ENCODE results near the gene MVD.

MVD gene

DNA sequence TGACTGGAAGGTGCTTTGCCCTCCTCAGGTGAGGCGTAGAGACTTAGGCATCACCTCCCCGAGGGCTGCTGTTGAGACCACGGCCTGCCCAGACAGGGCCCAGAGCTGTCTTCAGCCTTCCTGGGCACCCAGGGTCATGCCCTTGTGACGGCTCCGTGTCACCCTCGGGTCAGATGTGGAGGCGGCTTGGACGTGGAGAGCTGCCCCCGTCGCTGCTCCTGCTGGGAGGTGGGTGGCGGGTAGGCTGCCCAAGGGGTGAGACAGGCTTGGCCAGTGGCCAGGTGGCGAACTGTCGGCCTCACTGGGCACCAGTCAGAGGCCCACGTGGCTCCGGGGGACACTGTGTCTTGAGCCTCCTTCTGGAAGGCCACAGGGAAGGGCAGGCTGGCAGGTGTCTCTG lies 32.3 kb upstream of the MVD start:
- Histone ChIP-seq H3K27me3 (ENCODE audit: low read depth, low read length) (peaks cover 7% of the 10 kb centered on the region), H3K27ac (ENCODE audit: low read length) (no peak overlapping the region), H3K36me3 (ENCODE audit: control insufficient read depth in 1 of 2, insufficient read depth in 2 of 2, low read length in 2 of 2) (peaks cover 0 to 48% of the 10 kb centered on the region in 2 donors), H3K4me3 (ENCODE audit: low read depth in 1 of 2, low read length in 2 of 2) (no peak overlapping the region), H3K9me3 (ENCODE audit: control insufficient read depth in 1 of 2, low read length in 2 of 2) (no peaks in the 10 kb centered on the region), H3K4me1 (ENCODE audit: control insufficient read depth in 1 of 2, insufficient read depth in 2 of 2, low read length in 2 of 2) (peaks cover 2 to 10% of the 10 kb centered on the region in 2 donors)

DNA sequence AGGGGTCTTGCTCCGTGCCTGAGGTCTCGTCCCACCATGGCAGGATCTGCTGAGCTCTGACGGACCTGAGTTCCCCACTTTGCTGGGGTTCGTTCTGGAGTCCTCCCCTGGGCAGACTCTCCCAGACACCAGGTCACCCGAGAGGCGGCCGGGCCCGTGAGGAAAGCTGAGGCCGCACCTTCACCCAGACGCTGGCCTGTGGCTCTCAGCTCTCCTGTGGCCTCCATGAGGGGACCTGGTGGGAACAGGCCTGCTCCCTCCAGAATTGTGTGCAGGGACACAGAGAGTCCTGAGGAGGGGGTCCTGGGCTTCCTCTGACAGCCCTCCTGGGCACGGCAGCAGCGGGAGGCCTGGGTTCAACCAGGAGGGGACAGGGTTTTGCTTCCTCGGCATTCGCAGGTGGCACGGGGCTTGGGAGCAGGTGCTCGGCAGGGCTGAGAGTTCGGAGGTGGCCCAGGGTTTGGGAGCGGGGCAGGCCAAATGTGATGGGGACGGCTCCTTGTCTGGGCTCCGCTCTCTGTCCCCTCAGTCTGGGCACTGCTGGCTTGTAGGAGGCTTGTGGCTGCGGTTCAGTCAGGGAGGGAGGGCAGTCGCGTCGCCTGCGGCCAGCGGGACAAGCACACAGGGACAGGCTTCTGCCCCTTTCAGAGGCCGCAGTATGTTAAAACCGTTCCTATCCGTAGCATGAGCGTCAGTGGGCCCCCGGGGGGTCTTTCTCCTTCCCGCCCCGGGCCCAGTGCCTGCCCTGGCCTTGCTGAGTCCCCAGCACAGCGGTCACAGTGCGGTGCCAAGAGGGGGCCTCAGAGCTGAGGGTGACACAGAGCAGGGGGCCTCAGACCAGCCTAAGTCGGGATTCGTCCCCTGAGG lies 31.6 kb upstream of the MVD start:
- H3K4me1 ChIP-seq (ENCODE audit: control insufficient read depth in 1 of 2, insufficient read depth in 2 of 2, low read length in 2 of 2) = peaks cover 2 to 4% of the 10 kb centered on the region in 2 donors
- peaks cover 7% of the 10 kb centered on the region for H3K27me3 ChIP-seq (ENCODE audit: low read depth, low read length)
- H3K36me3 ChIP-seq (ENCODE audit: control insufficient read depth in 1 of 2, insufficient read depth in 2 of 2, low read length in 2 of 2) = peaks cover 0 to 40% of the 10 kb centered on the region in 2 donors
- H3K27ac ChIP-seq (ENCODE audit: low read length) = no peak overlapping the region
- no peak overlapping the region for H3K4me3 ChIP-seq (ENCODE audit: low read depth in 1 of 2, low read length in 2 of 2)
- no peaks in the 10 kb centered on the region for H3K9me3 ChIP-seq (ENCODE audit: control insufficient read depth in 1 of 2, low read length in 2 of 2)

DNA sequence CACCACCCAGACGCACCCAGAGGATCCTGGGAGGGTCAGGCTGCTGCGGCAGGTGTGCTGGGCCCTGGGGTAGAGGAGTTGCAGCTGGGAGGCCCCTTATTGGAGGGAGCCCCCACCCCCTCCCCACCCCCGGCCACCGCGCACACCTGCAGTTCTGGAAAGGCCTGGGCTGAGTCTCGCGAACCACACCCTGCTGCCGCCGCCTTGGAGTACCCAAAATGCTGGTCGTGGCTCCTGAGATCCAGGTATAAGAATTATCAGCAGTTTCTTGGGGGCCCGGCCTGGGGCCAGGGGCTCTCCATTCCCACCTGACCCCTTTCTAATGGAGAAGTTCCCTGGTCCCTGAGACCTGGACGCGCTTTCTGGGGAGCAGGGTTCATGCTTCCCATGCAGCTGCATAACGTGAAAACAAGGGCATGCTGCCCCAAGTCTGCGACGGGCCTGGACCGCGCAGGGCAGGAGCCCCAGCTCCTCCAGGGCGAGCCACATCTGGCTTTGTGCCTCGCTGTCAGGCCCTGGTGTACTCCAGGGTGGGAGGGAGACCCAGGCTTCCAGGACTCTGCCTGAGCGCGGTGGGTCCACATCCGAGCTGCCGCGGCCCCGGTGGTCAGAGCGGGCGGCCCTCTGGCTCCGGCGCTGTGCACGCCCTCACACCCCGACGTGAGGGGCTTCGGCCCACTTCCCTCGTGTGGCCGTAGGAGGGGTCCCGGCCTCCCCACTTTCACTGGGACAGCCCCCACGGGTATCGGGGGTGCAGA lies 30.7 kb upstream of the MVD start:
- peaks cover 15% of the 10 kb centered on the region for H3K27me3 ChIP-seq (ENCODE audit: low read depth, low read length)
- peaks cover 0 to 32% of the 10 kb centered on the region in 2 donors for H3K36me3 ChIP-seq (ENCODE audit: control insufficient read depth in 1 of 2, insufficient read depth in 2 of 2, low read length in 2 of 2)
- peaks cover 2 to 4% of the 10 kb centered on the region in 2 donors for H3K4me1 ChIP-seq (ENCODE audit: control insufficient read depth in 1 of 2, insufficient read depth in 2 of 2, low read length in 2 of 2)
- no peaks in the 10 kb centered on the region for H3K9me3 ChIP-seq (ENCODE audit: control insufficient read depth in 1 of 2, low read length in 2 of 2)
- H3K27ac ChIP-seq (ENCODE audit: low read length) = no peak overlapping the region
- no peak overlapping the region for H3K4me3 ChIP-seq (ENCODE audit: low read depth in 1 of 2, low read length in 2 of 2)

DNA sequence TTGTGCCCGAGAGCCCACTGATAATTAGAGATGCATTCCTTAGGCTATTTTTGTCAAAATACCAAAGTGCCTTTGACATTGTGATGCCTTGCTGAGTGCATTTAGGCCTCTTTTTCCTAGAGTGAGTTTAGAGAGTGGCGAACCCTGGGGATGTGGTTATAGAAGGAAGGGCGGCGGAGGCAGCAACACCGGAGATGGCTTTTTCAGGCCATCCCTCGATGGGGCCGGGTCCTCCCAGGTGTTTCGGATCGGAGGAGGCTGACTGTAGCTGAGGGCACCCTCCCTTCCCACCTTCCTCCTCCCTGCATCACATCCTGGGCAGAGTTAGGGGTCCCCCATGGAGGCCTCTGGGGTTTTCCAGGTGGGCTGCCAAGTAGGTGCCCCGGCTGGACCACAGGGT lies 30.0 kb upstream of the MVD start:
- Histone ChIP-seq H3K4me3 (ENCODE audit: low read depth in 1 of 2, low read length in 2 of 2) (no peak overlapping the region), H3K4me1 (ENCODE audit: control insufficient read depth in 1 of 2, insufficient read depth in 2 of 2, low read length in 2 of 2) (peaks cover 2 to 4% of the 10 kb centered on the region in 2 donors), H3K9me3 (ENCODE audit: control insufficient read depth in 1 of 2, low read length in 2 of 2) (no peaks in the 10 kb centered on the region), H3K36me3 (ENCODE audit: control insufficient read depth in 1 of 2, insufficient read depth in 2 of 2, low read length in 2 of 2) (peaks cover 0 to 24% of the 10 kb centered on the region in 2 donors), H3K27ac (ENCODE audit: low read length) (no peak overlapping the region), H3K27me3 (ENCODE audit: low read depth, low read length) (peaks cover 19% of the 10 kb centered on the region)

DNA sequence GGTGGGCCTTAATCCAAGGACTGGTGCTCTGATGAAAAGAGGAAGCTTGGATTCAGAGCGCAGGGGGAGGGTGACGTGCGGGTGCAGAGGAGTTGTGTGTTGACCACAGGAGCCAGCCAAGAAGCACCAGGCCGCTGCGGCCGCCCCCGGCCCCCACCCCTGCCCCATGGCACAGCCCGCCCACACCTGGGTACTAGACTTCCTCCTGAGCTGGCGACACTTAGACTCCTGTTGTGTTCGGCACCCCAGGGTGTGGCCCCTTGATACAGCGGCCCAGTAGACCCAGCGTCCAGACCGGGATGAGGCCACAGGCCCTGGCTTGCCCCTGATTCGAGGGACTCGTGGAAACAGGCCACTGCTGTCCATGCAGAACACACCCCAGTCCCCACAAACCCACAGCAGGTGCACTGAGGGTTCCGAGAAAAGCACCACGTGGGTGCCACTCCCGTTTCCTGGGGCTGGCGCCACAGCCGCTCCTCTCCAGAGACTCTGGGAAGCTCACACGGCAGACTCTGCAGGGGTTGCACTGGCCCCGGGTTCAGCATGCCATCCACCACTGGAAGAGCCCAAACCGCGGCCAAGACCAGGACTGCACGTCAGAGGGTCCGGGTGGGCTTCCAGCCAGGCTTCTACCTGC lies 29.2 kb upstream of the MVD start:
- no peak overlapping the region for H3K27ac ChIP-seq (ENCODE audit: low read length)
- H3K4me3 ChIP-seq (ENCODE audit: low read depth in 1 of 2, low read length in 2 of 2) = no peak overlapping the region
- H3K4me1 ChIP-seq (ENCODE audit: control insufficient read depth in 1 of 2, insufficient read depth in 2 of 2, low read length in 2 of 2) = peaks cover 2 to 5% of the 10 kb centered on the region in 2 donors
- no peaks in the 10 kb centered on the region for H3K9me3 ChIP-seq (ENCODE audit: control insufficient read depth in 1 of 2, low read length in 2 of 2)
- peaks cover 0 to 16% of the 10 kb centered on the region in 2 donors for H3K36me3 ChIP-seq (ENCODE audit: control insufficient read depth in 1 of 2, insufficient read depth in 2 of 2, low read length in 2 of 2)
- H3K27me3 ChIP-seq (ENCODE audit: low read depth, low read length) = peaks cover 19% of the 10 kb centered on the region

DNA sequence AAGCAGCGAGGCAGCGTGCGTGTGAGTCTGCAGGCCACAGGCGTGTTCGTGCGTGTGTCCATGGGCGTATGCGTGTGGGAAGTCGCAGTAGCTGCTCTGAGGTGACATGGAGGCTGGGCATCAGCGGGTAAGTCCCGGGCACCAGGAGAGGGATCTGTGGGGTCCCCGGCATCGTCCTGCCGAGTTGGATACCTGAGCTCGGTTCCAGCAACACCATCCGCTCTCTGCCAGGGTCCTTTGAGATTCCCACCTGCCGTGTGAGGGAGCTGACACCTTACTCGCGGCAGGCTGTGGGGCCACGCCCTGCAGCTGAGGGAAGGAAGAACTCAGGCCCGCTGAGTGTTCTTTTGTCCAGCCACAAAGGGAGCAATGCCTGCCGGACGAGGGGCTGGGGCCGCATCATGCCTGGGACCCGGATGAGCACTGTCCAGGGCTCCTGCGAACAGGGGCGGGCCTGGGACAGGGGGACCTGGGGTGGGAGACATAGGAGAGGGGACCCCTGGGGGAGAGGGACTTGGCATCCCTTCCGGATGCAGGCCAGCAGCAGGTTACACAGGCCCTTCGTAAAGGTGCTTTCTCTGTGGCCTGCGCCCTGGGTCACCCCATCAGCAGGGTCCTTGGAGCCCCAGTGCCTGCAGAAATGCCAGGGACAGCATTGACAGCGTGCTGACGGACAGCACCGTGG lies 28.4 kb upstream of the MVD start:
- Histone ChIP-seq H3K4me1 (ENCODE audit: control insufficient read depth in 1 of 2, insufficient read depth in 2 of 2, low read length in 2 of 2) (peaks cover 2 to 12% of the 10 kb centered on the region in 2 donors), H3K9me3 (ENCODE audit: control insufficient read depth in 1 of 2, low read length in 2 of 2) (no peaks in the 10 kb centered on the region), H3K27me3 (ENCODE audit: low read depth, low read length) (peaks cover 19% of the 10 kb centered on the region), H3K4me3 (ENCODE audit: low read depth in 1 of 2, low read length in 2 of 2) (no peak overlapping the region), H3K27ac (ENCODE audit: low read length) (no peak overlapping the region), H3K36me3 (ENCODE audit: control insufficient read depth in 1 of 2, insufficient read depth in 2 of 2, low read length in 2 of 2) (peaks cover 0 to 8% of the 10 kb centered on the region in 2 donors)

DNA sequence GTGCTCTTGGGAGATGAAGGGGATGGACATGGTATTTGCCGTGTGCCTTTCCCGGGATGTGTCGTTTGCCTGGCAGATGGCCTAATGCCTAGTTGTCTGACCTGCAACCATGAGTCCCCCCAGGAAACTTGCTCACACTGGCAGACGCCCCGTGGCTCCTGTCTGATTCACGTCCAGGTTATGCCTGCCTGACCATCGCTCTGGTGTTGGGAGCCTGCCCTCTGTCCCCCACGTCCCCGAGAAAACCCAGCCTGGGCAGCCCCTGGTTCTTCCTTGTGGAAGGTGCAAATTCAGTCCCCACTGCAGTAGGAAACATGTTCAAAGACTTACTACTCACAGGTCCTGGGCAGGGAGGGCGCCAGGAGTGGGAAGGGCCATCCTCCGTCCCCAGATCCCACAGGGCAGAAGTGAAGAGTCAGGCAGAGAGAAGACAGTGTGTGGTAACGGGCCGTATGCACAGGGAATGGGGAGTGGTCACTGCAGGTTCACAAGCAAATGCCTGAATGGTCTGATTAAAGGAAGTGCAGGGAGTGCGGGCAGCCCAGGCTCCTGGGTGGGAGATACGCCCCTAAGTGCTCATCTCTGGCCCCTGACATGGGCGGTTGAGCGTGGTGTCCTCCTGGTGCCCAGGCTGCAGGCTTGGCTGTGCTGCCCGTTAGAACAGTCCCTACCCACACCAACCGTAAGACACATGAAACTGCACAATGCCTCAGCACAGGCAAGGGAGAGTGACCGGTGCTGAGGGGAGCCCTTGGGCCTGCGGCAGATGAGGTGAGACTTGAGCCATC lies 27.6 kb upstream of the MVD start:
- peaks cover 0 to 2% of the 10 kb centered on the region in 2 donors for H3K36me3 ChIP-seq (ENCODE audit: control insufficient read depth in 1 of 2, insufficient read depth in 2 of 2, low read length in 2 of 2)
- H3K27ac ChIP-seq (ENCODE audit: low read length) = no peak overlapping the region
- peaks cover 19% of the 10 kb centered on the region for H3K27me3 ChIP-seq (ENCODE audit: low read depth, low read length)
- H3K4me3 ChIP-seq (ENCODE audit: low read depth in 1 of 2, low read length in 2 of 2) = no peak overlapping the region
- no peaks in the 10 kb centered on the region for H3K9me3 ChIP-seq (ENCODE audit: control insufficient read depth in 1 of 2, low read length in 2 of 2)
- peaks cover 2 to 19% of the 10 kb centered on the region in 2 donors for H3K4me1 ChIP-seq (ENCODE audit: control insufficient read depth in 1 of 2, insufficient read depth in 2 of 2, low read length in 2 of 2)

DNA sequence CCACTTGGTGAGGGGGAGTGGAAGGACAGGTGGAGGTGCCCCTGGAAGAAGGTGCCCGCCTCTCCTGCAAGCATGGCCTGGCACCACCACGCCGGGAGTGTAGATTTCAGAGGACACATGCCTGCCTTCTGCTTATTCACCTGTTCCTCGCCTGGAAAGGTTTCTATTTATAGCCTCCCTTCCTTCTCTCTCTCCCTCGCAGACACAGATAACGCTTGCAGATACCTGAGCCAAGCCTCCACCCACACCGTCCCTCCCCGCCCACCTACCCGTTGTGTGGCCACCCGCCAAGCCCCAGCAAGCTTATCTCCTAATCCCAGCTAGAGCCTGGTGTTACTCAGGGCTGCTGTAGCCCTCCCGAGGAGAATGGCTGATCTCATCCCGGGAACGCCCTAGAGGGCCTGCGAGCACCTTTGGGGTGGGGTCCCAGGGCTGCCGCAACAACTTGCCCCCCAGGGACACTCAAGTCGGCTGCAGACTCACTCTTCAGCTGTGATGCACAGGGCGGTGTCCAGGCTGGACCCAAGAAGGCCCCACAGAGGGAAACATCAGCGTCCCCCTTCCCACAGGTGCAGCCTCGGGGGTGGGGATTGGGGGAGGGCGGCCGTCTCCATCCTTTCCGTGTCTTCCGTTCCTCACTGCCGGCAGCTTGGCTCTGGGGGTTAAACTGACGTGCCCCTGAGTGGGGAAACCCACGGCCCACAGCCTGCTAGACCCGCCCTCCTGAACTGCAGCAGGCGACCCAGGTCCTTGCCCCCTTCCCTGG lies 25.3 kb upstream of the MVD start:
- Histone ChIP-seq H3K27me3 (ENCODE audit: low read depth, low read length) (peaks cover 34% of the 10 kb centered on the region), H3K9me3 (ENCODE audit: control insufficient read depth in 1 of 2, low read length in 2 of 2) (no peaks in the 10 kb centered on the region), H3K4me1 (ENCODE audit: control insufficient read depth in 1 of 2, insufficient read depth in 2 of 2, low read length in 2 of 2) (peaks cover 2 to 23% of the 10 kb centered on the region in 2 donors), H3K27ac (ENCODE audit: low read length) (no peak overlapping the region), H3K36me3 (ENCODE audit: control insufficient read depth in 1 of 2, insufficient read depth in 2 of 2, low read length in 2 of 2) (no peaks in the 10 kb centered on the region), H3K4me3 (ENCODE audit: low read depth in 1 of 2, low read length in 2 of 2) (no peak overlapping the region)

DNA sequence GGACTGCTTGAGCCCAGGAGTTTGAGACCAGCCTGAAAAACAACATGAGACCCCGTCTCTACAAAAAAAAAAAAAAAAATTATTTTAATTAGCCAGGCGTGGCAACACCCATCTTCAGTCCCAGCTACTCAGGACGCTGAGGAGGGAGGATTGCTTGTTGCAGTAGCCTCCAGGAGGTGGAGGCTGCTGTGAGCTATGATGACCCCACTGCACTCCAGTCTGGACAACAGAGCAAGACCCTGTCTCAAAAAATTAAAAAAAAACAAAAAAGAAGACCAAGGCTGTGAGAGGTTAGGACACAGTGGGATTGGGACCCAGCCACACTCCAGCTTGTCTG lies 24.8 kb upstream of the MVD start:
- Histone ChIP-seq H3K4me3 (ENCODE audit: low read depth in 1 of 2, low read length in 2 of 2) (no peak overlapping the region), H3K36me3 (ENCODE audit: control insufficient read depth in 1 of 2, insufficient read depth in 2 of 2, low read length in 2 of 2) (no peaks in the 10 kb centered on the region), H3K27ac (ENCODE audit: low read length) (no peak overlapping the region), H3K4me1 (ENCODE audit: control insufficient read depth in 1 of 2, insufficient read depth in 2 of 2, low read length in 2 of 2) (peaks cover 2 to 23% of the 10 kb centered on the region in 2 donors), H3K9me3 (ENCODE audit: control insufficient read depth in 1 of 2, low read length in 2 of 2) (no peaks in the 10 kb centered on the region), H3K27me3 (ENCODE audit: low read depth, low read length) (peaks cover 34% of the 10 kb centered on the region)

DNA sequence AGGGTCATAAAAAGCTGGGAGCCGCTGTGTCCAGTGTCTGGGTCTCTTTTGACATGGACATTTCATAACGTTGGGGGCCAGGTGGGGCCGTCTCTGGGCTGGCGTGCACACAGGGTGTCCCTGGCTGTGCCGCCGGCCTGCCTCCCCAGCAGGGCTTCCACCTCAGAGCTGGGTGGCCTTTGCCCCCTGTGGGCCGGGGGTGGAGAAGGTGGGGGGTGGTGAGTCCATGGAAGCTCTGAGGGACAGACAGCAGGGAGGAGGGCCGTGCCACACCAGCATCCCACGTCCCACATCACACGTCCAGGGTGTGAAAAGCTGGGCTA lies 24.3 kb upstream of the MVD start:
- peaks cover 1 to 25% of the 10 kb centered on the region in 2 donors for H3K4me1 ChIP-seq (ENCODE audit: control insufficient read depth in 1 of 2, insufficient read depth in 2 of 2, low read length in 2 of 2)
- H3K36me3 ChIP-seq (ENCODE audit: control insufficient read depth in 1 of 2, insufficient read depth in 2 of 2, low read length in 2 of 2) = no peaks in the 10 kb centered on the region
- H3K9me3 ChIP-seq (ENCODE audit: control insufficient read depth in 1 of 2, low read length in 2 of 2) = no peaks in the 10 kb centered on the region
- H3K27me3 ChIP-seq (ENCODE audit: low read depth, low read length) = peaks cover 37% of the 10 kb centered on the region
- H3K4me3 ChIP-seq (ENCODE audit: low read depth in 1 of 2, low read length in 2 of 2) = no peak overlapping the region
- H3K27ac ChIP-seq (ENCODE audit: low read length) = no peak overlapping the region

Measured in muscle layer of duodenum (tissue), 2 donors.